Gastrocnemius medialis (tissue), 4 donors: ENCODE data around the gene STIM1.

Experiments
- CTCF ChIP-seq, 5 experiments: fragments of 450-650 bp in 3 of 5; fragments of 200-600 bp in 2 of 5; sonication (generic) in 2 of 5; IDR thresholded peaks in 4 of 5; conservative IDR thresholded peaks in 1 of 5; 1 replicate in 4 of 5; 2 replicates in 1 of 5; pipeline ENCODE4 v1.5.1; 2016 to 2019; ENCODE audit warnings: antibody characterized with exemption in 5 of 5, mild to moderate bottlenecking in 3 of 5, moderate library complexity in 3 of 5
- POLR2A ChIP-seq, 2 donors: fragments of 450-650 bp; IDR thresholded peaks; one replicate each; pipeline ENCODE4 v1.6.1; 2017; ENCODE audit warnings: antibody characterized with exemption in 2 of 2, mild to moderate bottlenecking in 2 of 2, moderate library complexity in 2 of 2

GRCh38 chr11:3996651-3997050 lies 141.2 kb downstream of the STIM1 start:
- TF ChIP-seq CTCF (IDR thresholded peaks at IDR 0.05 in 4 of 5, conservative IDR thresholded peaks at IDR 0.05 in 1 of 5) (no peak), POLR2A (IDR thresholded peaks at IDR 0.05) (no peak)
